ENCODE measurements around the gene CD1B.
A peak's percentile ranks its signal among the peaks of the same experiment; 100 is the strongest.
"Not testable (repeated sequence)": the region's sequence is repeated elsewhere in the genome, so short reads cannot be mapped to it uniquely, and the experiment has no call there.

The CD1B gene

GRCh38 chr1:158329300-158329699 is 2.0 kb downstream of the CD1B start:
- DNase-seq (ENCODE audit: low read depth in 2 of 2) = no peak

DNA sequence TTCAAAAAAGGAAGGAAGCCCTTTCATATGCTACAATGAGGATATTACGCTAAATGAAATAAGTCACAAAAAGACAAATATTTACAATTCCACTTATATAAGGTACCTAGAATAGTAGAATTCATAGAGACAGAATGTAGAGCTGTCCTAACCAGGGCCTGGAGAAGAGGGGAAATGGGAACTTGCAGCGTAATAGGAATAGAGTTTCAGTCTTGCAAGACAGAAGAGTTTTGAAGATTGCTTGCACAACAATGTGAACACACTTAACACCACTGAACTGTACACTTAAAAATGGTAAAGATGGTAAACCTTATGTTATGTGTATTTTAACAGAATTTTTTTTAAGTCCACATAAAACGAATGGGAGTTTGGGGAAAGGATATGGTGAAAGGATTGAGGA is 2.9 kb downstream of the CD1B start:
- DNase-seq (ENCODE audit: low read depth in 2 of 2) = no peak

- no peak for DNase-seq (ENCODE audit: low read depth in 2 of 2)
These were observed 3.9 kb downstream of the CD1B start for GRCh38 chr1:158327481-158327880.

- DNase-seq (ENCODE audit: low read depth in 2 of 2) = no peak
These were observed 6.9 kb downstream of the CD1B start for GRCh38 chr1:158324395-158324794.

DNA sequence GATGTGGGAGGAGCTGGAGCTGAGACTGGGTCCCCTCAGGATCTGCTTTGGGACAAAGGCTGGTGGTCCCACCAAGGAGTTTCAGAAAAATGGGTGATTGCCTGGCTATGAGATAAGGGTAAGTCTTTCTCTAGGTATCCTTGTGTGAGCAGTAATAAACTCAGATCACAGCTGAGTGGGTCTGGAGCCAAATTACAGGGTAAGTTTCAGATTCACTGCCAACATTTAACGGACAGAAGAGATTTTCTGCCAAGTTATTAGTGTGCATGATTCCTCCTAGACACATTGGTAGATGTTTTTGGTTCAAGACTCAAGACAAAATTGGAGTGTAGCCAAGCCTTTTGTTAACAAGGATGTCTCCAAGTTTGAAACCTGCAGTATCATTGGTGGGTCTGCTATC is 7.5 kb downstream of the CD1B start:
- DNase-seq (ENCODE audit: low read depth in 2 of 2) = no peak

GRCh38 chr1:158311066-158311465 is 20.3 kb downstream of the CD1B start:
- DNase-seq (ENCODE audit: low read depth in 2 of 2) = no peak

GRCh38 chr1:158310623-158311022 is 20.7 kb downstream of the CD1B start:
- no peak for DNase-seq (ENCODE audit: low read depth in 2 of 2)

- no peak for DNase-seq (ENCODE audit: low read depth in 2 of 2)
These were observed 35.5 kb downstream of the CD1B start for GRCh38 chr1:158295791-158296190.

DNA sequence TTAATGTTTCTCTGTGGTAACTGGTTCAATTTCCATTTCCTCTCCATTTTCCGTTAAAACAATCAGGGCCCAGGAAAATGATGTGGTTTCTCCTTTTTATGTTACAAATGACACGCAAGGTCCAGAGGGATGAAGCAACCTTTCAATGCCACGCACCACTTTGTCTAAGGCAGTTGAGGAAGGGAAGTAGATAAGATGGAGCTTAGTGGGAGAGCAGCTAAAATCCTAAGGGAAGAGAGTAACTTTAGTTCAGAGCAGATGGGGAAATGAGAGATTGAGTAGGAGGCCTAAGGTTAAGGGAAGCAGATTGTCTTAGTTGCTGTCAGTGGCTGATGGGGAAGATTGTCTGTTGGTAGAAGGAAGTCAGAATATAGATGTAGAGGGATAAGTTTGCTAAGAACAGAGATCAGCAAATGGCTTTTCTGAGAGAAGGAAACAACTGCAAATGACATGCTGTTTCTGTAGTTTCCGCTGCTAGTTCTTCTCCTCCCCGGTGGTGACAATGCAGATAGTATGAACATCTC is 40.9 kb downstream of the CD1B start:
- no peak for DNase-seq (ENCODE audit: low read depth in 2 of 2)

DNA sequence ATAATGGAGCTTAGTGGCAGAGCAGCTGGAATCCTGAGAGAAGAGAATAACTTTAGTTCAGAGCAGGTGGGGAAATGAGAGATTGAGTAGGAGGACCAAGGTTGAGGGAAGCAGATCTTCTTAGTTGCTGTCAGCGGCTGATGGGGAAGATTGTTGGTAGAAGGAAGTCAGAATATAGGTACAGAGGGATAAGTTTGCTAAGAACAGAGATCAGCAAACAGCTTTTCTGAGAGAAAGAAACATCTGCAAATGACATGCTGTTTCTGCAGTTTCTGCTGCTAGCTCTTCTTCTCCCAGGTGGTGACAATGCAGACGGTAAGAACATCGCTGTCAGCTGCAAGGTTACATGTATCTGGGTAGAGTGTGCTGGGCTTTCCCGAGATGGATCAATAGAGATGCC is 41.5 kb downstream of the CD1B start, which contains the start of gene CD1C:
Gene CD1C, plus strand, starts transcription at position 113 of the 400 bp plus-strand sequence. Its CDS starts 142 bp downstream, at position 255.
- no peak for DNase-seq (ENCODE audit: low read depth in 2 of 2)

- DNase-seq (ENCODE audit: low read depth in 2 of 2) = no peak
These were observed 44.4 kb downstream of the CD1B start for GRCh38 chr1:158286941-158287346.

DNA sequence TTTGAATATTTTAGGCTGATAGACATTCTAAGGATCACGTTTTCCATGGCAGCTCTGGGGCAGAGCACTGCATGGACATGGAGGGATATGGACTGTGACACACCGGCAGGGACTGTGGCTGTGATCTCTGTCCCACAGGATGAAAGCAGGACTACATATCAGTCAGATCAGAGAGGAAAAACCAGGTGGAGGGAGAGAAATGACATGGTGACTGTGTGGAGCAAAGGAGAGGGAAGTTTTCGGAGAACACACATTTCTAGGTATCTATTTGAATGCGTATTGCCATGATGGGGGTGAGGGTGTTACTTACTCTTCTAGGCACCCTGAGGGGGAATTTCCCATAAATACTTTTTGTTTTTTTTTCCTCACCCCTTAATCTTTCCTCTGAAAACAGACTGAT is 44.8 kb downstream of the CD1B start:
- DNase-seq (ENCODE audit: low read depth in 2 of 2) = no peak

GRCh38 chr1:158285756-158286241 is 45.5 kb downstream of the CD1B start:
- peak in 1 of 2 donors; percentile 2 for DNase-seq (ENCODE audit: low read depth in 2 of 2)

DNA sequence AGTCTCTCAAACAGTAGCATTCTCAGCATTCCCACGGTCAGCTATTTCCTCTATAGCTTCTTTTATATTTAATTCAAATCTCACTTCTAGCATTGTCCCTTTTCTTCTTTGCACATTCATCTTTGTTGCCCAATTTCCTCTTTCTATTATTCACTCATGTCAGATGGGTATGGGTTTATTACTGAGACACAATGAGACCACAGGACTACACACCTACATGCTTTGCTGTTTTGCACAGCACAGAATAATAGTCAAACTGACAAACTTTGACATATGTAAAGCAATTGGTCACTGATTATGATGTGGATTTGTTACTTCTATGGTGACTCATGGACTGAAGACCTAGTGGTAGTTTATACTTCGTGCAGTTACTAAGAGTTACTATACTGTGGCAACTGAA is 47.4 kb downstream of the CD1B start:
- DNase-seq (ENCODE audit: low read depth in 2 of 2) = no peak

GRCh38 chr1:158282421-158282820 is 48.9 kb downstream of the CD1B start:
- not testable (repeated sequence) for DNase-seq (ENCODE audit: low read depth in 2 of 2)
